ENCODE results near the gene YAF2.

DNA sequence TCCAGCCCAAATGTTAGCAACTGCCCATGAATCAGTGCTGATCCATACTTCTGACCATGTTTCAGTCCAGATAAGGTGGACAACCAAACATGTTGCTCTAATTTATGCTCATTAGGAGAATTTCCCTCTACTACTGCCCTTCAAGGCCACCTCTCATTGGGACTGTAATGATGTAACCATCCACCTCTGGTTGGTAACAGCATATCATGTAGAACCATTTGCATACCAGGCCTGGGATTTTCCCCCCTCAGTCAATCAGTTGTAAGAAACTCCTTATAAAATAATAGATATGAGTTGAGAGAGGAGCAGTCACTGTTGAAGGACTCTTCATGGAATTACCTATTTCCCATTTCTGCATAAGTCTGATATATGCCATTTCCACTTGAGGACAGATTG lies 17.8 kb upstream of the YAF2 start:
- TF ChIP-seq, protein P1, sequence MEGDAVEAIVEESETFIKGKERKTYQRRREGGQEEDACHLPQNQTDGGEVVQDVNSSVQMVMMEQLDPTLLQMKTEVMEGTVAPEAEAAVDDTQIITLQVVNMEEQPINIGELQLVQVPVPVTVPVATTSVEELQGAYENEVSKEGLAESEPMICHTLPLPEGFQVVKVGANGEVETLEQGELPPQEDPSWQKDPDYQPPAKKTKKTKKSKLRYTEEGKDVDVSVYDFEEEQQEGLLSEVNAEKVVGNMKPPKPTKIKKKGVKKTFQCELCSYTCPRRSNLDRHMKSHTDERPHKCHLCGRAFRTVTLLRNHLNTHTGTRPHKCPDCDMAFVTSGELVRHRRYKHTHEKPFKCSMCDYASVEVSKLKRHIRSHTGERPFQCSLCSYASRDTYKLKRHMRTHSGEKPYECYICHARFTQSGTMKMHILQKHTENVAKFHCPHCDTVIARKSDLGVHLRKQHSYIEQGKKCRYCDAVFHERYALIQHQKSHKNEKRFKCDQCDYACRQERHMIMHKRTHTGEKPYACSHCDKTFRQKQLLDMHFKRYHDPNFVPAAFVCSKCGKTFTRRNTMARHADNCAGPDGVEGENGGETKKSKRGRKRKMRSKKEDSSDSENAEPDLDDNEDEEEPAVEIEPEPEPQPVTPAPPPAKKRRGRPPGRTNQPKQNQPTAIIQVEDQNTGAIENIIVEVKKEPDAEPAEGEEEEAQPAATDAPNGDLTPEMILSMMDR (conservative IDR thresholded peaks at IDR 0.05; ENCODE audit: low read depth in 2 of 2), result no peak
- TF ChIP-seq JUNB (IDR thresholded peaks at IDR 0.05; ENCODE audit: unreplicated experiment), result no peak
- no peak for TF ChIP-seq POLR2AphosphoS5 (IDR thresholded peaks at IDR 0.05; ENCODE audit: low read depth)
- TF ChIP-seq EZH2phosphoT487 (IDR thresholded peaks at IDR 0.05; ENCODE audit: unreplicated experiment), result no peak
- no peak for TF ChIP-seq CREB1 (CRISPR knock-in tag; IDR thresholded peaks at IDR 0.05; ENCODE audit: low read depth)
- TF ChIP-seq, protein P2, sequence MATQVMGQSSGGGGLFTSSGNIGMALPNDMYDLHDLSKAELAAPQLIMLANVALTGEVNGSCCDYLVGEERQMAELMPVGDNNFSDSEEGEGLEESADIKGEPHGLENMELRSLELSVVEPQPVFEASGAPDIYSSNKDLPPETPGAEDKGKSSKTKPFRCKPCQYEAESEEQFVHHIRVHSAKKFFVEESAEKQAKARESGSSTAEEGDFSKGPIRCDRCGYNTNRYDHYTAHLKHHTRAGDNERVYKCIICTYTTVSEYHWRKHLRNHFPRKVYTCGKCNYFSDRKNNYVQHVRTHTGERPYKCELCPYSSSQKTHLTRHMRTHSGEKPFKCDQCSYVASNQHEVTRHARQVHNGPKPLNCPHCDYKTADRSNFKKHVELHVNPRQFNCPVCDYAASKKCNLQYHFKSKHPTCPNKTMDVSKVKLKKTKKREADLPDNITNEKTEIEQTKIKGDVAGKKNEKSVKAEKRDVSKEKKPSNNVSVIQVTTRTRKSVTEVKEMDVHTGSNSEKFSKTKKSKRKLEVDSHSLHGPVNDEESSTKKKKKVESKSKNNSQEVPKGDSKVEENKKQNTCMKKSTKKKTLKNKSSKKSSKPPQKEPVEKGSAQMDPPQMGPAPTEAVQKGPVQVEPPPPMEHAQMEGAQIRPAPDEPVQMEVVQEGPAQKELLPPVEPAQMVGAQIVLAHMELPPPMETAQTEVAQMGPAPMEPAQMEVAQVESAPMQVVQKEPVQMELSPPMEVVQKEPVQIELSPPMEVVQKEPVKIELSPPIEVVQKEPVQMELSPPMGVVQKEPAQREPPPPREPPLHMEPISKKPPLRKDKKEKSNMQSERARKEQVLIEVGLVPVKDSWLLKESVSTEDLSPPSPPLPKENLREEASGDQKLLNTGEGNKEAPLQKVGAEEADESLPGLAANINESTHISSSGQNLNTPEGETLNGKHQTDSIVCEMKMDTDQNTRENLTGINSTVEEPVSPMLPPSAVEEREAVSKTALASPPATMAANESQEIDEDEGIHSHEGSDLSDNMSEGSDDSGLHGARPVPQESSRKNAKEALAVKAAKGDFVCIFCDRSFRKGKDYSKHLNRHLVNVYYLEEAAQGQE (IDR thresholded peaks at IDR 0.05; ENCODE audit: unreplicated experiment), result no peak
- no peak for TF ChIP-seq EZH2 (IDR thresholded peaks at IDR 0.05; ENCODE audit: low read depth, unreplicated experiment)
- TF ChIP-seq NANOG (IDR thresholded peaks at IDR 0.05; ENCODE audit: borderline replicate concordance), result no peak
- TF ChIP-seq ZNF114 (CRISPR knock-in tag; IDR thresholded peaks at IDR 0.05), result no peak
- TF ChIP-seq STAT1 (IDR thresholded peaks at IDR 0.05; ENCODE audit: unreplicated experiment), result no peak
